Activated naive CD4-positive, alpha-beta T cell treated with anti-CD3 and anti-CD28 coated beads for 36 hours (primary cell): Measurements from ENCODE around the gene TCTN1. TPM values are rescaled to one million over a fixed set of nuclear protein-coding genes. Genes with fewer than 3 reads are reported as not detected.
"Not testable (repeated sequence)": the region's sequence is repeated elsewhere in the genome, so short reads cannot be mapped to it uniquely, and the experiment has no call there.

Experiments used
- CTCF ChIA-PET: fragments of 350-600 bp; sonication (Branson Sonifier 250); formaldehyde crosslinking; loops from one replicate; lab custom pipeline; 2021; ENCODE audit warnings: antibody characterized with exemption; lab: Charles Lee
- DNase-seq: peaks from one replicate; pipeline ENCODE4 v3.0.0-alpha.2; 2020
- H3K27ac Mint-ChIP-seq: one replicate; pipeline ENCODE4 v1.8.0; 2021; ENCODE audit warnings: mild to moderate bottlenecking, mixed read lengths
- H3K27me3 Mint-ChIP-seq: one replicate; pipeline ENCODE4 v1.8.0; 2021; ENCODE audit warnings: low read depth, mixed read lengths
- H3K36me3 Mint-ChIP-seq: one replicate; pipeline ENCODE4 v1.8.0; 2021; ENCODE audit warnings: low read depth, mixed read lengths
- H3K4me1 Mint-ChIP-seq: one replicate; pipeline ENCODE4 v1.8.0; 2021; ENCODE audit warnings: low read depth, mixed read lengths
- H3K4me3 Mint-ChIP-seq: one replicate; pipeline ENCODE4 v1.8.0; 2021; ENCODE audit warnings: mild to moderate bottlenecking, moderate library complexity, mixed read lengths
- H3K9me3 Mint-ChIP-seq: one replicate; pipeline ENCODE4 v1.8.0; 2021; ENCODE audit warnings: mixed read lengths
- intact Hi-C: fragments of 100-400 bp; cut with micrococcal nuclease; formaldehyde crosslinking; loops from one replicate; pipeline ENCODE4 v1.15.1; 2023
- total RNA-seq, 2 experiments: library from RNA; stranded (reverse); gene quantifications; one replicate each; pipeline ENCODE4 v1.2.3, GENCODE V29; 2021

The TCTN1 gene
- total RNA-seq, 2 experiments from 2014 or later = 5.2 to 5.8 TPM

DNA sequence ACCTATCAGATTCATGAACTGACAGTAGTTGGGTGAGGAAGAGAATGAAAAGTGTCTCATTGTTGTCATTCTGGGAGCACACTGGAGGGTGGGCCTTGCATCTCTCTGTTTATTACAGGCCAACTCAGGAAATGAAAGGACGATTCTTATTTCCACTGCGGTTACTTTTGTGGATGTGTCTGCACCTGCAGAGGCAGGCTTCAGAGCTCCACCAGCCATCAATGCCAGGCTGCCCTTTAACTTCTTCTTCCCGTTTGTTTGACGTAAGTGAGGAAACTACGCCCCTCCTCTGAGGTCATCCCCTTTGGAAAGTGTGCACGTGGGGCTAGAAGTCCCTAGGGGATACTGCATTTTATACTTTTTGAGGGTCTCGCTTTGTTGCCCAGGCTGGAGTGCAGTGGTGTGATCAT lies 33.7 kb downstream of the TCTN1 start:
- Mint-ChIP-seq H3K4me1 (peaks cover 32% of the 10 kb centered on the region), H3K4me3 (no peak overlapping the region), H3K27ac (peak overlapping the region; percentile 66), H3K27me3 (no peaks in the 10 kb centered on the region), H3K36me3 (peaks cover 4% of the 10 kb centered on the region), H3K9me3 (no peaks in the 10 kb centered on the region)
- CTCF ChIA-PET = no interaction called here
- intact Hi-C loops = loop anchor here (1.0 to 2.0 kb wide), 2 partner anchors 28 to 41 kb away; partner anchors contain the start of gene HVCN1
- DNase-seq = peak; percentile 61

DNA sequence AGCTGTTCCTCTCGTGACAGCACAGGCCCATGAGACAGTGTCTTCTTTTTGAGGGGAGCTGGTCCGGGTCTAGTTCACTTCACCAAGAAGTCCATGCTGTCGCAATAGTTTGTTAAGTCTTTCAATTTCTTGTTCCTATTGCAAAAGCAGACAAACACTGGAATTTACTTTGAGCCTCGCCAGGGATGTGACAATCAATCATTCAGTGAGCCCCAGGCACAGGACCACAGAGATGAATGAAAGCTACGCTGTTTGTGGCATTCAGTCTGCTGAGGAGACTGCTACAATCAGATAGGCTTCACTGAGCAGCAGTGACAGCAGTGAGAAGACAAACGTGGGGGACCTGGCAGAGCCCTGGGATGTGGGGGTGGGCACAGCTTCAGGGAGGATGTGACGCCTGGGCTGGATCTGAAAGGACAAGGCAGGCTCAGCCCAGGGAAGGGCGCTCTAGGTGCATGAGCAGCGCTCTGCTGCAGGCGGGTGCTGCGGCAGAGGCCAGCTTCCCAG lies 35.5 kb downstream of the TCTN1 start:
- H3K4me3 Mint-ChIP-seq = no peak overlapping the region
- H3K9me3 Mint-ChIP-seq = no peaks in the 10 kb centered on the region
- peaks cover 4% of the 10 kb centered on the region for H3K36me3 Mint-ChIP-seq
- H3K27ac Mint-ChIP-seq = no peak overlapping the region
- H3K27me3 Mint-ChIP-seq = no peaks in the 10 kb centered on the region
- H3K4me1 Mint-ChIP-seq = peaks cover 21% of the 10 kb centered on the region
- CTCF ChIA-PET = interaction anchor here (0.5 to 1.6 kb wide), 5 partner anchors 23 to 239 kb away, joined by 3 to 4 read pairs (median 3); partner anchors contain the start of gene TCTN1
- no peak for DNase-seq
- intact Hi-C loops = no loop called here

DNA sequence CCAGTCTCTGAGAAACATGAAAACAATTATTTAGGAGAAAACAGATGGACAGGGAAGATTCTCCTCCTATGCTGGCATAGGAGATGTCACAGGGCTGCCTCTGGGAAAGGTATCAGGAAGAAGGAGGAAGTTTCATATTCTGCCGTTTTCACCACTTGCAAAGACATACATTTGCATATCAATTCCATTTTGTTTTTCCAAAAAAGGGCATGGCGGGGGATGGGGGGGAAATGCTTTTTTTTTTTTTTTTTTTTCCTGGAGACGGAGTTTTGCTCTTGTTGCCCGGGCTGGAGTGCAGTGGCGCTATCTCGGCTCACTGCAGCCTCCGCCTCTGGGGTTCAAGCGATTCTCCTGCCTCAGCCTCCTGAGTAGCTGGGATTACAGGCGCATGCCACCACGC lies 40.3 kb downstream of the TCTN1 start:
- H3K27me3 Mint-ChIP-seq, H3K4me3 Mint-ChIP-seq, CTCF ChIA-PET, H3K27ac Mint-ChIP-seq, H3K4me1 Mint-ChIP-seq, H3K36me3 Mint-ChIP-seq, DNase-seq, H3K9me3 Mint-ChIP-seq, intact Hi-C loops: not testable (repeated sequence)

DNA sequence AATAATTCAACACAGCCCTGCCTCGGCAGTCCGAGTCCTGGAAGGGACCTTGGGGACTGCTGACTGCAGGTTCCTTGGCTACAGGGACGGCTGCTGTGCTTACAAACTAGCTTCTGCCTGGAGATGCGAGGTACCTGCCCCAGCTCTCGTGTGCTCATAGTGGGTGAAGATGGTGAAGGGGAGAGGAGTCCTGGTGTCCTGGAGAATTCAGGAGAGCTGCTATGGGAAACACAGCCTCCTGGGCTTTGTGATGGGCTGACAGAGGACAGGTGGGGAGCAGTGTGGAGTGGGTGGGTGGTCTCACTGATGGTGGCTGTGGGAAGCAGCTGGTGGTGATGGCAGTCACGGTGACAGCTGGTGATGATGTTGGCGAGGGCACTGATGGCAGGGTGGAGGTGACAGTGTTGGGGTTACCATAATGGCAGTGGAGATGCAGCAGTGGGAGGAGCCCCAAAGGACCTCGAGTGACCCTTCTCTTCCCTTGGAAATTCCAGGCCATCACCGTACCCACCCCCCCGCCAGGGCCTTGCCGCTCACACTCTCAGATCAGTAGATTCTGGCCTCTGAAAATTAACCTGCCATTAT lies 42.2 kb downstream of the TCTN1 start:
- no peak overlapping the region for H3K27ac Mint-ChIP-seq
- DNase-seq = no peak
- H3K4me1 Mint-ChIP-seq = peaks cover under 1% of the 10 kb centered on the region
- CTCF ChIA-PET = no interaction called here
- H3K27me3 Mint-ChIP-seq = no peaks in the 10 kb centered on the region
- intact Hi-C loops = no loop called here
- no peaks in the 10 kb centered on the region for H3K9me3 Mint-ChIP-seq
- H3K36me3 Mint-ChIP-seq = peaks cover 6% of the 10 kb centered on the region
- no peak overlapping the region for H3K4me3 Mint-ChIP-seq

DNA sequence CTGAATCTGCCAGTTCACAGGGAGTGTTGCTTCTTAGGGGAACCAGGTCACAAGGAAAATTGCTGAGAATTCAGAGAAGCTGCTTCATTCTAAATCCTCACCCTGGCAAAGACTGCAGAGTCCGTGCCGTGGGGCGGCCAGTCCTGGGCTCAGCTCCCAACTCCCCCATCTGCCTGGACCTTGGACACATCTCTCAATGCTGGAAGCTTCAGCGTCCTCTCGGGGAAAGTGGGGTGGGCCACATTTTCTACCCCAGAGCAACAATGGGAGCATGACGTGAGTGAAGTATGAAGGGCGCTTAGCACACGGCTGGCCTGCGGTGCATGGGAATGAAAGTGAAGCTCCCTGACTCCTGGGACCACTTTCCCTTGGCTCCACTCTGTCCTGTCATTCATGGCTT lies 43.8 kb downstream of the TCTN1 start:
- Mint-ChIP-seq H3K4me3 (no peak overlapping the region), H3K36me3 (peaks cover 6% of the 10 kb centered on the region), H3K27ac (no peak overlapping the region), H3K9me3 (no peaks in the 10 kb centered on the region), H3K4me1 (peaks cover 12% of the 10 kb centered on the region), H3K27me3 (no peaks in the 10 kb centered on the region)
- CTCF ChIA-PET = no interaction called here
- intact Hi-C loops = no loop called here
- DNase-seq = no peak

DNA sequence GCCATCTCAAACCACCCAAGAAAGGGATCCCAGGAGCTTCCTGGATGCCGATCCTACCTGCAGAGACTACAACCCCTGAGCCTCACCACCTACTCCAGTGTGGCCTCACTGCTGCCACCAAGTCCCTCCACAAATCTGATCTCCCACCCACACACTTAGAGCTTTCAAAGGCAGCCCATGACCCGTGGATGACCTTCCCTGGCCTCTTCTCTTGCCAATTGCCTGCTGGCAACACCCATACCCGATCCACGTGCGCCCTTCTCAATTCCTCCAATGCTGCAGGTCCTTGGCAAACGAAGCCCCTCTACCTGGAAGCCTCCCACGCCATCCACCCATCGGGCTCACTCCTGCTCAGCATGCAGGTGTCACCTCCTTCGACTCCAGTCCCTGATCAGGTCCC lies 44.3 kb downstream of the TCTN1 start:
- Mint-ChIP-seq H3K27me3 (no peaks in the 10 kb centered on the region), H3K27ac (no peak overlapping the region), H3K36me3 (peaks cover 6% of the 10 kb centered on the region), H3K4me3 (no peak overlapping the region), H3K4me1 (peaks cover 12% of the 10 kb centered on the region), H3K9me3 (no peaks in the 10 kb centered on the region)
- DNase-seq = no peak
- CTCF ChIA-PET = no interaction called here
- intact Hi-C loops = no loop called here

DNA sequence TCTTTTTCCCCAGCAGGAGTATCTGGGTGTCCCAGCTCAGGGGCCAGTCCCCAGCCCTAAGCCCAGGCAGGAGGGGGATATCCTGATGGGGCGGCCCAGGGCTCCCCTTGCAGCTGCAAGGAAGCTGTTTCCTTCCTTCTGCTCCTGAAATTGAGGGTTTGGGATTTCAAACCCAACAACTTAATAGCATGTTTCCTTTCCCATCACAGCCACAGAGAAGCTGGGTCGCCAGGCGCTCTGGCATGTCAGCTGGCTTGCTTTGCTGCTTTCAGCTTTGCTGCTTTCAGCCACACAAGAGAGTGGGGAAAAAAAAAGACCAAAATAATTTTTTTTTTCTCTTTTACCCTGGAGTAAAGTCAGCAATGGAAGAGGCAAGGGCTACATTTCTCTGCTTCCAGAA lies 44.9 kb downstream of the TCTN1 start:
- CTCF ChIA-PET = no interaction called here
- Mint-ChIP-seq H3K27ac (no peak overlapping the region), H3K4me1 (peaks cover 12% of the 10 kb centered on the region), H3K4me3 (no peak overlapping the region), H3K36me3 (peaks cover 6% of the 10 kb centered on the region), H3K9me3 (no peaks in the 10 kb centered on the region), H3K27me3 (no peaks in the 10 kb centered on the region)
- DNase-seq = no peak
- intact Hi-C loops = no loop called here

DNA sequence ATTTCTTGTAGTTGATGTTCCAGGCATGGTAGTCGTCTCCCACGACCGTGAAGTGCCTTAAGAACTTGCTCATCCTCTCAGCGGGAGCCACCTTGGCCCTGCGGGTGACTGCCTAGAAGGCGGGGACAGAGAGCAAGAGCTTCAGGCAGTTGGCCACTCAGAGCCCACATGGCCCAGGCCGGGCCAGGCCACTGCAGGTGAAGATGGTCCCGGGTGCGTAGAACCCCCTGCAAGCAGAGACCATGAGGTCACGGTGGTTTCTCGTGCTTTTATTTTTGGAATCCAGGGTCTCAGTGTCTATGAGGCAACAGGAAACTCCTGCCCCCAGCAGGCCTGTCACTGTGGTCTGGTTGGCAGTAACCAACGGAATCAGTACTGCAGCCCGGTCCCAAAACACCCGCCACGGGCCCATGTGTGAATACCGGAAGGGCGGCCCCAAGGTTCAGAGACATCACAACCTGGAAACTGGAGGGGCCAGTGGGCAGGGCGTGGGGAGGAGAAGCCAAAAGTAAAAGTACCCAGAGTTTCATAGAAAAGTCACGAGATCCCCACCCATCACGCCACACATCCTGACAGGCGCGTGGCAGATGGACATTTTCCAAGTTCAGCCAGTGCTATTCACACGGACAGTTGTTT lies 47.5 kb downstream of the TCTN1 start:
- CTCF ChIA-PET = no interaction called here
- Mint-ChIP-seq H3K36me3 (peaks cover 14% of the 10 kb centered on the region), H3K27ac (peak overlapping the region; percentile 68), H3K9me3 (peaks cover 20% of the 10 kb centered on the region), H3K4me3 (peak overlapping the region; percentile 26), H3K4me1 (peaks cover 12% of the 10 kb centered on the region), H3K27me3 (no peaks in the 10 kb centered on the region)
- peak; percentile 73 for DNase-seq
- intact Hi-C loops = loop anchor here (1.0 kb wide), 1 partner anchor 47 kb away; the partner anchor contains the start of gene TCTN1

DNA sequence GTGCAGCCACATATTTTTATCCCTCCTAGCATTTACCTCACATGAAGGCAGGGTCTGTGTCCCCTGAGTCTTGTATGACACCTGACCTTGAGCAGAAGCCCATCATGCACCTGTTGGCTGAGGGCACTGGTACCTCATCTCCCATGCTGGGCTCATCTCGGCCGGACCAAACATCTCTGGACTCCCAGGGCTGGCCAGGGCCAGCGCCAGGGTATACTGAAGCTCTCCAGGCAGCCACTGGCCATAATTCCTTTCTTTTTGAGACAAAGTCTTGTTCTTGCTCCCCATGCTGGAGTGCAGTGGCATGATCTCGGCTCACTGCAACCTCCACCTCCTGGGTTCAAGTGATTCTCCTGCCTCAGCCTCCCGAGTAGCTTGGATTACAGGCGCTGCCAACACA lies 53.0 kb downstream of the TCTN1 start:
- CTCF ChIA-PET = interaction anchor here (0.6 kb wide), 1 partner anchor 21 kb away, joined by 7 read pairs; no protein-coding TSS in a partner anchor
- no peak for DNase-seq
- Mint-ChIP-seq H3K27me3 (no peaks in the 10 kb centered on the region), H3K4me3 (no peak overlapping the region), H3K27ac (no peak overlapping the region), H3K36me3 (peaks cover 13% of the 10 kb centered on the region), H3K9me3 (peaks cover 25% of the 10 kb centered on the region), H3K4me1 (peaks cover 30% of the 10 kb centered on the region)
- intact Hi-C loops = no loop called here

DNA sequence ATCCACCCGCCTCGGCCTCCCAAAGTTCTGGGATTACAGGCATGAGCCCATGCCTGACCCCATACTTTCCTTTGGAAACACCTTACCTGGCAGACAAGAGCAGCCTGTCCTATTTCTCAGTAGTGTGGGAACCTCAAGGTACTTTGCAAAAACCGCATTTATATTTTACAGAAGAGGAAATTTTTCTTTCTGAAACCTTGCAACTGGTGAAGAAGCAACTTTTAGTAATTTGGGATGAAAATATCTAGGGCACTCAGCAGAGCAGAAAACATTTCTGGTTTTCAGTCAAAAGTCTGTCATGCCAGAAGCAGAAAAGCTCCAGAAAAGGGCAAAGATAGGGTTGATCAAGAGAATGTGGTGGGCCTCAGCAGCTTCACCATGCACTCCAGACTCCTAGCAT lies 53.7 kb downstream of the TCTN1 start:
- no peak overlapping the region for H3K27ac Mint-ChIP-seq
- DNase-seq = no peak
- intact Hi-C loops = no loop called here
- CTCF ChIA-PET = interaction anchor here (0.9 kb wide), 1 partner anchor 30 kb away, joined by 3 read pairs; no protein-coding TSS in a partner anchor
- peaks cover 13% of the 10 kb centered on the region for H3K36me3 Mint-ChIP-seq
- H3K4me1 Mint-ChIP-seq = peaks cover 29% of the 10 kb centered on the region
- H3K27me3 Mint-ChIP-seq = no peaks in the 10 kb centered on the region
- H3K9me3 Mint-ChIP-seq = peaks cover 25% of the 10 kb centered on the region
- no peak overlapping the region for H3K4me3 Mint-ChIP-seq

DNA sequence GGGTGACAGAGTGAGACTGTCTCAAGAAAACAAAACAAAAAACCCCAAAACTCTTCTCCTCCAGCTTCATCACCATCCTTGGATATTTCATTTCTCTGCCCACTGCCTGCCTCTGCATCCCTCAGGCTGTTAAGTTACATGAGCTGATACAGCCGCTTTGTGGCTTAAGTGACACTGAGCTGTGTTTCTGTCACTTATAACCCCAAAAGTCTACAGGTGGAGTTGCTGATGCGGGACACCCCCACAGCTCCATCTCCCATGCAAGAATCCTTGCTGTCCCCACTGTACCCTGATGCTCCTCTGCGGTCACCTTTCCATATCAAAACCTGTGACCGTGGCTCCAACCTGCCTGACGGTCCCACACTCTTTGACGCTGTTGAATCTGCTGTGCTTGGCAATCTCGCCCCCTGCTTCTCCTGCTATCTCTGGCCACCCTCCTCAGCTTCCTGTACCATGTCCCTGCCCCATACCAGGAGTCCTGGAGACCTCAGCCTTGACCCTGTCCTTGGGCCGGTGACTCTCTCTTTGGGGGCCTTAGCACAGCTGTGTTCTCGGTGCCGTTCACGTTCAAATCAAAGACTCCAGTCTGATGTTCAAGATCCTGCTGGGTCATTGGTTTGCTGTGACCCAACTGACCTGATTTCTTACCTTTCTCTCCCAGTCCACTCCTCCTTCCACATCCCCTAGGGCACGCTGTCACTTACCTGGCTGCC lies 54.7 kb downstream of the TCTN1 start:
- peak overlapping the region; percentile 48 for H3K27ac Mint-ChIP-seq
- H3K9me3 Mint-ChIP-seq = peaks cover 25% of the 10 kb centered on the region
- peaks cover 29% of the 10 kb centered on the region for H3K4me1 Mint-ChIP-seq
- intact Hi-C loops = no loop called here
- H3K27me3 Mint-ChIP-seq = no peaks in the 10 kb centered on the region
- DNase-seq = no peak
- peaks cover 13% of the 10 kb centered on the region for H3K36me3 Mint-ChIP-seq
- no peak overlapping the region for H3K4me3 Mint-ChIP-seq
- CTCF ChIA-PET = interaction anchor here (0.6 to 1.3 kb wide), 4 partner anchors 27 to 427 kb away, joined by 3 to 7 read pairs (median 3); no protein-coding TSS in a partner anchor

DNA sequence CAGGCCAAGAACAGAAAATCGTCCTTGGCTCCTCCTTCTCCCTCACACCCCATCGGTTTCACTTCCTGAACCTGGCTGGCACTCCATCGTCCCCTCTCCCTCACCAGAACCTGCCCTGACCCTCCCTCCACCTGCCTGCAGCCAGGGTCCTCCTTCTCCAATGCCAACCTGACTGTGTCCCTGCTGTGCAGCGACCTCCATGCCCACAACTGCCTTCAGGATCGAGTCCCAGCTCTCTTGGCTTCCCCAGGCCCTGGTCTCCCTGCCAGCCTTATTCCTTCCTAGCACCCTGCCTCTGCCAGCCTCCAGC lies 55.2 kb downstream of the TCTN1 start:
- no peaks in the 10 kb centered on the region for H3K27me3 Mint-ChIP-seq
- intact Hi-C loops = no loop called here
- peaks cover 32% of the 10 kb centered on the region for H3K4me1 Mint-ChIP-seq
- no peak overlapping the region for H3K4me3 Mint-ChIP-seq
- H3K36me3 Mint-ChIP-seq = peaks cover 13% of the 10 kb centered on the region
- peak overlapping the region; percentile 91 for H3K27ac Mint-ChIP-seq
- H3K9me3 Mint-ChIP-seq = peaks cover 23% of the 10 kb centered on the region
- DNase-seq = no peak
- CTCF ChIA-PET = interaction anchor here (1.3 kb wide), 1 partner anchor 50 kb away, joined by 3 read pairs; no protein-coding TSS in a partner anchor
